Mesothelial cell of epicardium (in vitro differentiated cells): ENCODE results near the gene CADPS. TPM values are rescaled to one million over a fixed set of nuclear protein-coding genes. Genes with fewer than 3 reads are reported as not detected.

Experiments
- DNase-seq, 2 experiments: peaks; one replicate each; pipeline ENCODE4 v3.0.0; 2021; ENCODE audit warnings: low spot score in 2 of 2; ENCODE audit not compliant: unreplicated experiment in 2 of 2
- H3K27ac Mint-ChIP-seq: 2 replicates; pipeline ENCODE4 v1.8.0; 2021; ENCODE audit warnings: mixed read lengths
- H3K27me3 Mint-ChIP-seq: 2 replicates; pipeline ENCODE4 v1.8.0; 2021; ENCODE audit warnings: low read depth, mixed read lengths
- H3K36me3 Mint-ChIP-seq: 2 replicates; pipeline ENCODE4 v1.8.0; 2021; ENCODE audit warnings: mixed read lengths
- H3K4me1 Mint-ChIP-seq: 2 replicates; pipeline ENCODE4 v1.8.0; 2021; ENCODE audit warnings: mixed read lengths
- H3K4me3 Mint-ChIP-seq: 2 replicates; pipeline ENCODE4 v1.8.0; 2021; ENCODE audit warnings: mild to moderate bottlenecking, moderate library complexity, mixed read lengths
- H3K9me3 Mint-ChIP-seq: 2 replicates; pipeline ENCODE4 v1.8.0; 2021; ENCODE audit warnings: mixed read lengths
- total RNA-seq: library from RNA; stranded (reverse); gene quantifications from 3 replicates; pipeline ENCODE4 v1.2.1, GENCODE V29; 2021
- TF ChIP-seq, protein P1 (sequence below): fragments of 200-600 bp; sonication (generic); IDR thresholded peaks from one replicate; pipeline ENCODE4 v1.5.0; 2021; ENCODE audit warnings: antibody characterized with exemption; ENCODE audit not compliant: unreplicated experiment

CADPS gene
- total RNA-seq, 1 donor from 2014 or later: 4.2 TPM

DNA sequence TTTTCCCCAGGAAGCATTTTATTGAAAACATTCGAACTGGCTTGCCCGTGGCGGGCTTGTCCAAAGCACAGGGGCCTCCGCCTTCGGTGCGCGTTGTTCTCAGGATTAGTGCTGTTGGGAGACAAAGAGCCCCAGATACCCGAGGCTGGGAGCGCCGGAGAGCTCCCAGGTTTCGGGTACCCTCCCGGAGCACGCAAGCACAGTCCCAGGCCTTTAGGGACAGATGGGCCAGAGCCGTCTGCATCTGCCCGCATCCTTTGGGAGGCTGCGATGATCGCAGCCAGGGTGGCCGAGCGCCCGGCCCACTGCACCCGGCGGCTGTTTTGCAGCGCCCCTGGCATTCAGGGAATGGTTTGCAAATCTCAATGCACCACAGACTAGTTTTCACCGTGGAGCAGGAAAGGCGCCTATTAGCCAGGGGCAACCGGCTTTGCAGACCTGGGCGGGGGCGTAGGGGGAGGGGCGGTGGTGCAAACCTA, 496.9 kb downstream of the CADPS start:
- no peak overlapping the region for H3K27ac Mint-ChIP-seq
- no peaks in the 10 kb centered on the region for H3K9me3 Mint-ChIP-seq
- H3K36me3 Mint-ChIP-seq: no peaks in the 10 kb centered on the region
- no peak for DNase-seq
- no peak overlapping the region for H3K4me3 Mint-ChIP-seq
- peaks cover 7% of the 10 kb centered on the region for H3K4me1 Mint-ChIP-seq
- peaks cover 100% of the 10 kb centered on the region for H3K27me3 Mint-ChIP-seq
- TF ChIP-seq, protein P1, sequence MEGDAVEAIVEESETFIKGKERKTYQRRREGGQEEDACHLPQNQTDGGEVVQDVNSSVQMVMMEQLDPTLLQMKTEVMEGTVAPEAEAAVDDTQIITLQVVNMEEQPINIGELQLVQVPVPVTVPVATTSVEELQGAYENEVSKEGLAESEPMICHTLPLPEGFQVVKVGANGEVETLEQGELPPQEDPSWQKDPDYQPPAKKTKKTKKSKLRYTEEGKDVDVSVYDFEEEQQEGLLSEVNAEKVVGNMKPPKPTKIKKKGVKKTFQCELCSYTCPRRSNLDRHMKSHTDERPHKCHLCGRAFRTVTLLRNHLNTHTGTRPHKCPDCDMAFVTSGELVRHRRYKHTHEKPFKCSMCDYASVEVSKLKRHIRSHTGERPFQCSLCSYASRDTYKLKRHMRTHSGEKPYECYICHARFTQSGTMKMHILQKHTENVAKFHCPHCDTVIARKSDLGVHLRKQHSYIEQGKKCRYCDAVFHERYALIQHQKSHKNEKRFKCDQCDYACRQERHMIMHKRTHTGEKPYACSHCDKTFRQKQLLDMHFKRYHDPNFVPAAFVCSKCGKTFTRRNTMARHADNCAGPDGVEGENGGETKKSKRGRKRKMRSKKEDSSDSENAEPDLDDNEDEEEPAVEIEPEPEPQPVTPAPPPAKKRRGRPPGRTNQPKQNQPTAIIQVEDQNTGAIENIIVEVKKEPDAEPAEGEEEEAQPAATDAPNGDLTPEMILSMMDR: no peak

DNA sequence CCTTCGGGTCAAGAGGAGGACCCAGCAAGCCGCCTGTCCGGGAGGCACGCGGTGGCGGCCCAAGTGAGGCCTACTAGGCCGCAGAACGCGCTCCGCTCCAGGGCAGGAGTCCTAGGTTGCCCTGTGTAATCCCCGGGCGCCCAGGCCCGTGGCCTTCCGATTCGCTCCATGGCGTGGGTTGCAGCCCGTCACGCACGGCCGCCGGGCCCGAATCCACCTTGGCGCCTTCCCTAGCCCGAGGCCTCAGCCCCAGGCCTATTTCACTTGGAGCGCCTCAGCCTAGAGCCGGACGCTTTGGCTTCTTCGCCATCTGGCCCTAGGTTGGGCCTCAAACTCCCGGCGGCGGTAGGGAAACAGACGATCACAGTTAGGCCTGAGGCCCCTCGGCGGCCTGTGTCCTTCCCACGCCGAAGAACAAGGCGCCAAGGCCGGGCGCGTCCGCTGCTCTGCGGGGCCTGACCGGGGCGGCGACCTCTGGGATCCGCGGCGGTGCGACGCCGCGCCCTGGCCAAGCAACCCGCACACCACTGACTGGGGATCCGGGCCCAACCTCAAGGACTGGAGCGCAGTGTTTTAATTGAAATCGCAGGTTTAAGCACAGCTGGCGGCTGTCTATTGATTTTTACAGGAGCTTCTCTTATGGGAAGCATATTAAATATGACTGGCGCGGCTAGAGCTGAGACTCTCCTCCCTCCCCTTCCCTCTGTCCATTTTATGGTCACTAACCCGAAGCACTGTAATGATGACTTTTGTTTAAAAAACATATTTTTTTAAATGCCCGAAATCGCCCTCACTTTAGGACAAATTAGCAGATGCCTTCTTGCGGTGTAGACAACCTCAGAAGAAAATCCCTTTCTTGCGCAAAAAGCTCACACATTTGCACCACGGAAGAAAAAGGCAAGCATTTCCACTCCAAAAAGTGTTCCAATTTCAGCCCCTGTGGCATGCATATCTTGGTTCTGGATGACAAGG, 498.0 kb downstream of the CADPS start:
- TF ChIP-seq, protein P1: no peak
- Mint-ChIP-seq H3K4me1 (peaks cover 9% of the 10 kb centered on the region), H3K27me3 (peaks cover 100% of the 10 kb centered on the region), H3K27ac (no peak overlapping the region), H3K36me3 (no peaks in the 10 kb centered on the region), H3K9me3 (no peaks in the 10 kb centered on the region), H3K4me3 (no peak overlapping the region)
- no peak for DNase-seq

DNA sequence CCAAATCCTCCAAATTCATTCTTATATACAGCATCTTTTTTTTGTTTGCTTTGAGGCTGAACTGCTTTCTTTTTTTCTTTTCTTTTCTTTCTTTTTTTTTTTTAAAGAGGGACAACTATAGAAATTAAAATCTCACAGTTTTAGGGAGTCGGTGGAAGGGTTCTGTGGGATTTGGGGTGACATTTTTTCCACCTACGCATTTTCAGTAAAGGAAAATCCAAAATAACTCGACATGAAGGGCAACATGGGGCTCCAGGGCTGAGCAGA, 498.8 kb downstream of the CADPS start:
- no peaks in the 10 kb centered on the region for H3K36me3 Mint-ChIP-seq
- peaks cover 12% of the 10 kb centered on the region for H3K4me1 Mint-ChIP-seq
- H3K9me3 Mint-ChIP-seq: no peaks in the 10 kb centered on the region
- H3K27ac Mint-ChIP-seq: no peak overlapping the region
- H3K4me3 Mint-ChIP-seq: no peak overlapping the region
- H3K27me3 Mint-ChIP-seq: peaks cover 100% of the 10 kb centered on the region
- DNase-seq: no peak
- TF ChIP-seq, protein P1: no peak

DNA sequence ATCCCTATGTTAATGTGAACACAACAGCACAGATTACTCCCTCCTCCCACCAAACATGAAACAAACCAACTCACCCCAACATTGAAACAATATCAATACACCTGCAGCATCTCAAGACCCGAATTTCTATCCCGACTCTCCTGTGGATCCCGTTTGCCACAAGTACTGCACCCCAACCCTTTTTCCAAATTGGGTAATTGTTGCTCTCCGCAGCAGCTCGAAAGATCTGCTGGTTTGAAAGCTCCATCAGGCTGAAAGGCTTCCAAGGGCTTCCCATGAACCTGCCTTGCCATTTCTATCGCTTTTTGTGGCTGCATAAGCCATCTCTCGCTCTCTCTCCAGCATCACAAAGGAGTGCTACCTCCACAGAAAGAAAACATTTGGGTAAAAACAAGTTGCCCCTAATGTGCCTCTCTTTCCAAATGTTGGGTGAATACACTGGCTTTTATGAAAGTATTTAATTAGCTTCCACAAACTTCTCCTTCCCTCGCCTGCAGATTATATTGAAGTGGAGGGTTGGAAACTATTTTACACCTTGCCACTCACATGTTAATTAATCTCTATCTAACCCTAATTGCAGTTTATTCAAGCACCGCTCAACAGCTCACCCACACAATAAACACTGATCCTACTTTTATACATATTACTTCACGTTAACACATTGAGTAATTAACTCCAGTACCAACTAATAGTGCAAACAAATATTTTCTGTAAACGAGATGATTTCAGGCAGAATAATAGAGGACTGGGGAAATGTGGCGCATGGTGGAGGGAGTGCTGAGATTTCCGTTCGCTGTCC, 499.4 kb downstream of the CADPS start:
- Mint-ChIP-seq H3K4me3 (no peak overlapping the region), H3K27me3 (peaks cover 100% of the 10 kb centered on the region), H3K27ac (no peak overlapping the region), H3K4me1 (peaks cover 15% of the 10 kb centered on the region), H3K9me3 (no peaks in the 10 kb centered on the region), H3K36me3 (no peaks in the 10 kb centered on the region)
- DNase-seq: no peak
- TF ChIP-seq, protein P1: no peak

DNA sequence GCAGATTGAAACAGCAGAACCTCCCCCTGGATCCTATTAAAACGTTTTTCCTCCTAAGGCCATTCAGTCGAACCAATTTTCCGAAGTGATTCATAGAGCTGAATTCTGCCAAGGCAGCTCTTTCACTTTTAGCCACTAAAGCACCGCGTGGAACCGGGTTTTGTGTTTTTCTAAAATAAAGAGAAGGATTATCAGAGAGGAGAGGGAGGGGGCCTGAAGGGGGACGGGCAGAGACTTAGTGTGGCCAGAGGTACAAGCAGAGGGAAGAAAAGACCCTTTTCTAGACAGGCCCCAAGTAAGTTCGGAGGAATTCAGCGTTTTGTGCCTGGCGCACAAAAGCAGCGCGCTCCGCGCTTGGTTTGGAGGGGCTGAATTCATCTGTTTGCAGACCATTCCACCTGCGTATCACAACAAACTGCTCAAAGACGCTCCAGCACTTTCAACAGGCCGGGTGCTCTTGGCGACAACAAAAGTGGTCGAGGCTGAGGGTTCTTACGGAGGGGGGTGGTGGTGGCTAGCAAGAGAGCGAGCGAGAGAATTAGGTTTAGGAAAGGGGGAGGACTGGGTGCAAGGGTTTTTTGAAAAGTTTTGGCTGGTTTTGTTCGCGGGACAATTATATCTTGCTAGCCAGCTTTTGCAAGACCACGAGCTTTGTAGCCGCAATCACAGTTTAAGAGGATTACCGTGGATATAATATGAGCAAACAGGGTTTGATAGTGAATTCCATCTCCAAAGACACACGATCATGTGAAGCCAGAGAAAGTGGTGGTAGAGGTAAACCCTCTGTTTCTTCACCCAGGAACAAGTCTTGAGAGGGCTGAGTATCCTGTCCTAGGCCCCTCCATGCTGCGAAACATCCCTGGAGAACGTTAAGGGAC, 500.6 kb downstream of the CADPS start:
- TF ChIP-seq, protein P1: no peak
- no peaks in the 10 kb centered on the region for H3K9me3 Mint-ChIP-seq
- peaks cover 100% of the 10 kb centered on the region for H3K27me3 Mint-ChIP-seq
- no peak overlapping the region for H3K4me3 Mint-ChIP-seq
- no peaks in the 10 kb centered on the region for H3K36me3 Mint-ChIP-seq
- no peak for DNase-seq
- peaks cover 18% of the 10 kb centered on the region for H3K4me1 Mint-ChIP-seq
- H3K27ac Mint-ChIP-seq: no peak overlapping the region
